SK-N-MC (cell line): ENCODE results near the gene ZMIZ1.

ENCODE experiments used
- EZH2 ChIP-seq: fragments of 200-600 bp; sonication (generic); IDR thresholded peaks from one replicate; pipeline ENCODE4 v1.6.1; 2017; ENCODE audit warnings: antibody characterized with exemption
- POLR2AphosphoS5 ChIP-seq: IDR thresholded peaks from 2 replicates; pipeline ENCODE4 v1.6.1; 2012; ENCODE audit warnings: mild to moderate bottlenecking, low read depth, low read length, borderline replicate concordance

DNA sequence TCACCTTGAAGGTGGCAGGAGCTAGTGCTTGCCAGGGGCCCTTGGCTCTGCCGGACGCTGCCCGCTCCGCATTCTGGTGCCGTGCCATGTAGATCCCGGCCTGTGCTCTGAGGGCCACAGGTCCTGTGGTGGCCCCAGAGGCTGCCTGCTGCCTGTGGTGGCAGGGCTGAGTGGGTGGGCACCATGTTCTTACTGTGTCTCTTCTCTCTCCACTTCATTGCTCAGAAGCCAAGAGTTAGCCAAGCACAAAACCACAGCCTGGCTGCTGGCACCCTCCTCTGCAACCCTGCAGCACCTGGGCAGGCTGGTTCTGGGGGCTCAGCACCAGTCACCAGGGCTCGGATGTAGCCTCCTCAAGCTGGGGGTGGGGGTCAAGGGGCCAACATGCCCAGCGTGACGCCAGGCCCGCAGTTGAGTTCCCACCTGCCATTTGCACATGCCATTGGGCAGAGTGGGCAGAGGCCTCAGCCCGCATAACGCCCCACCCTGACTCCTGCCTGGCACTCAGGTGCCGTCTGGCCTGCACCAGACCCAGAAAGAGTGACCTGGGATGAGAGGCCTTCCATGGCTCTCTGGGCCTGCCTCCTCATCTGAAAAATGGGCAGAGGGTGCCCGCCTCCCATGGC, 16.3 kb downstream of the ZMIZ1 start:
- TF ChIP-seq EZH2 = no peak
- no peak for TF ChIP-seq POLR2AphosphoS5
